ENCODE measurements around the gene TMC5.

Gene TMC5

GRCh38 chr16:19548144-19548543, 130.5 kb downstream of the TMC5 start:
- no peak for DNase-seq
- TF ChIP-seq EZH2 (optimal IDR thresholded peaks at IDR 0.05; ENCODE audit: low read depth, low read length), result no peak
- TF ChIP-seq EZH2phosphoT487 (IDR thresholded peaks at IDR 0.05; ENCODE audit: low read length), result no peak
- TF ChIP-seq CTCF (IDR thresholded peaks at IDR 0.05; ENCODE audit: low read length), result no peak
- no peak overlapping the region for H3K4me2 ChIP-seq (ENCODE audit: low read depth, low read length)
- H3K36me3 ChIP-seq (replicated peaks; ENCODE audit: insufficient read depth, low read length), result no peaks in the 10 kb centered on the region; the same call in 1 of the 2 replicates
- H2AFZ ChIP-seq (ENCODE audit: low read length), result no peak overlapping the region
- H3K9me2 ChIP-seq (replicated peaks; ENCODE audit: insufficient read depth, low read length), result no peaks in the 10 kb centered on the region
- no peaks in the 10 kb centered on the region for H3F3A ChIP-seq (ENCODE audit: insufficient read depth, low read length)
- H3K4me3 ChIP-seq (ENCODE audit: low read length), result no peak overlapping the region
- H3K9me3 ChIP-seq (replicated peaks; ENCODE audit: insufficient read depth, low read length), result no peaks in the 10 kb centered on the region
- no peaks in the 10 kb centered on the region for H3K4me1 ChIP-seq (ENCODE audit: low read length)
- no peaks in the 10 kb centered on the region for H4K20me1 ChIP-seq (ENCODE audit: insufficient read depth, low read length)
- H3K9ac ChIP-seq (ENCODE audit: low read length), result no peak overlapping the region
- no peaks in the 10 kb centered on the region for H3K27me3 ChIP-seq (replicated peaks; ENCODE audit: insufficient read depth, low read length)
- H3K79me2 ChIP-seq (ENCODE audit: low read length), result no peaks in the 10 kb centered on the region
- H3K27ac ChIP-seq (ENCODE audit: low read length), result no peak overlapping the region
